ENCODE results near the gene LGALS9. TPM values are rescaled to one million over a fixed set of nuclear protein-coding genes. Genes with fewer than 3 reads are reported as not detected.

LGALS9 gene
- total RNA-seq, 1 experiment from 2014 or later, result 1.6 TPM

DNA sequence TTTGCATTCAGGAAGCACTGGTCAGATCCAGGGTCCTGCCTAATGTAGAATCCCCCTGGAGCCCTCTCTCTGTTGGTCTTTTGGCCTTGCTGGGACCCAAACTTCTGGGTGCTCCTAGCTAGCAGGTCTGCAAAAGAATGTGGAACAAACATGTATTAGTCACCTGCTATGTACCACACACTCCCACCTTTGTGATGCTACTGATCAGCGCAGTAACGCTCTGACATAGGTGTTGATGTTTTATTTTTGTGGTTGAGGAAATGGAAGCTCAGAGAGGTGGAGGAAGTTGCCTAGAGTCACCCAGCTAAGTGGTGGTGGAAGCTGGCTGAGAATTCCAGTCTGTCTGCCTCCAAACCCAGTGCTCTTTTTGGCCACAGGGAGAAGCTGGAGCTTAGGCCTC, 35.8 kb upstream of the LGALS9 start:
- ChIA-PET POLR2A (no interaction called here), CTCF (no interaction called here)

GRCh38 chr17:27596096-27596495, 34.9 kb upstream of the LGALS9 start:
- H3K36me3 ChIP-seq (ENCODE audit: control insufficient read depth, insufficient read depth, low read length), result no peaks in the 10 kb centered on the region
- POLR2A ChIA-PET, result no interaction called here
- CTCF ChIA-PET, result no interaction called here
- H3K27ac ChIP-seq (ENCODE audit: low read length), result no peak overlapping the region
- TF ChIP-seq TCF7L2 (IDR thresholded peaks at IDR 0.05; ENCODE audit: low read depth, low read length) (no peak), SIN3A (IDR thresholded peaks at IDR 0.05; ENCODE audit: borderline replicate concordance, insufficient read depth, low read depth, low read length) (no peak)
- TF ChIP-seq, protein P1, sequence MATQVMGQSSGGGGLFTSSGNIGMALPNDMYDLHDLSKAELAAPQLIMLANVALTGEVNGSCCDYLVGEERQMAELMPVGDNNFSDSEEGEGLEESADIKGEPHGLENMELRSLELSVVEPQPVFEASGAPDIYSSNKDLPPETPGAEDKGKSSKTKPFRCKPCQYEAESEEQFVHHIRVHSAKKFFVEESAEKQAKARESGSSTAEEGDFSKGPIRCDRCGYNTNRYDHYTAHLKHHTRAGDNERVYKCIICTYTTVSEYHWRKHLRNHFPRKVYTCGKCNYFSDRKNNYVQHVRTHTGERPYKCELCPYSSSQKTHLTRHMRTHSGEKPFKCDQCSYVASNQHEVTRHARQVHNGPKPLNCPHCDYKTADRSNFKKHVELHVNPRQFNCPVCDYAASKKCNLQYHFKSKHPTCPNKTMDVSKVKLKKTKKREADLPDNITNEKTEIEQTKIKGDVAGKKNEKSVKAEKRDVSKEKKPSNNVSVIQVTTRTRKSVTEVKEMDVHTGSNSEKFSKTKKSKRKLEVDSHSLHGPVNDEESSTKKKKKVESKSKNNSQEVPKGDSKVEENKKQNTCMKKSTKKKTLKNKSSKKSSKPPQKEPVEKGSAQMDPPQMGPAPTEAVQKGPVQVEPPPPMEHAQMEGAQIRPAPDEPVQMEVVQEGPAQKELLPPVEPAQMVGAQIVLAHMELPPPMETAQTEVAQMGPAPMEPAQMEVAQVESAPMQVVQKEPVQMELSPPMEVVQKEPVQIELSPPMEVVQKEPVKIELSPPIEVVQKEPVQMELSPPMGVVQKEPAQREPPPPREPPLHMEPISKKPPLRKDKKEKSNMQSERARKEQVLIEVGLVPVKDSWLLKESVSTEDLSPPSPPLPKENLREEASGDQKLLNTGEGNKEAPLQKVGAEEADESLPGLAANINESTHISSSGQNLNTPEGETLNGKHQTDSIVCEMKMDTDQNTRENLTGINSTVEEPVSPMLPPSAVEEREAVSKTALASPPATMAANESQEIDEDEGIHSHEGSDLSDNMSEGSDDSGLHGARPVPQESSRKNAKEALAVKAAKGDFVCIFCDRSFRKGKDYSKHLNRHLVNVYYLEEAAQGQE (IDR thresholded peaks at IDR 0.05; ENCODE audit: insufficient read depth in 1 of 2, low read depth in 2 of 2, low read length in 1 of 2), result no peak
- intact Hi-C loops (cut with micrococcal nuclease; ENCODE audit: unreplicated experiment) (loop anchor here (5.0 to 10.0 kb wide), 2 partner anchors 101 to 139 kb away; partner anchors contain the start of gene KSR1), in situ Hi-C loops (cut with HindIII; ENCODE audit: low pct_unique_long_range_greater_than_20kb, low sequenced_read_pairs) (no loop called here)
- no peaks in the 10 kb centered on the region for H3K4me1 ChIP-seq (ENCODE audit: control insufficient read depth, insufficient read depth, low read length)
- ATAC-seq (no peak), DNase-seq (ENCODE audit: low read depth, low spot score) (no peak)
- no TSS peak for BruUV-seq (replicated peaks)
- no peak overlapping the region for H3K4me3 ChIP-seq (ENCODE audit: low read depth in 2 of 2, low read length in 2 of 2)
- H3K27me3 ChIP-seq (ENCODE audit: control insufficient read depth, insufficient read depth, low read length), result no peaks in the 10 kb centered on the region
- H3K9me3 ChIP-seq (ENCODE audit: control insufficient read depth, insufficient read depth, low read depth, low read length), result no peaks in the 10 kb centered on the region

More for the DNA sequence above, 35.8 kb upstream of the LGALS9 start:
- H3K27me3 ChIP-seq (ENCODE audit: control insufficient read depth, insufficient read depth, low read length), result no peaks in the 10 kb centered on the region
- BruUV-seq (replicated peaks), result no TSS peak
- H3K27ac ChIP-seq (ENCODE audit: low read length), result no peak overlapping the region
- H3K4me1 ChIP-seq (ENCODE audit: control insufficient read depth, insufficient read depth, low read length), result no peaks in the 10 kb centered on the region
- no peaks in the 10 kb centered on the region for H3K36me3 ChIP-seq (ENCODE audit: control insufficient read depth, insufficient read depth, low read length)
- no peaks in the 10 kb centered on the region for H3K9me3 ChIP-seq (ENCODE audit: control insufficient read depth, insufficient read depth, low read depth, low read length)
- no peak overlapping the region for H3K4me3 ChIP-seq (ENCODE audit: low read depth in 2 of 2, low read length in 2 of 2)
- in situ Hi-C loops (cut with HindIII; ENCODE audit: low pct_unique_long_range_greater_than_20kb, low sequenced_read_pairs) (no loop called here), intact Hi-C loops (cut with micrococcal nuclease; ENCODE audit: unreplicated experiment) (loop anchor here (5.0 to 10.0 kb wide), 2 partner anchors 100 to 138 kb away; partner anchors contain the start of gene KSR1)
- TF ChIP-seq TCF7L2 (IDR thresholded peaks at IDR 0.05; ENCODE audit: low read depth, low read length) (no peak), POLR2AphosphoS5 (IDR thresholded peaks at IDR 0.05; ENCODE audit: low read depth, low read length) (no peak), SIN3A (IDR thresholded peaks at IDR 0.05; ENCODE audit: borderline replicate concordance, insufficient read depth, low read depth, low read length) (no peak), CTCF (IDR thresholded peaks at IDR 0.05) (no peak)
- TF ChIP-seq, protein P1 (IDR thresholded peaks at IDR 0.05; ENCODE audit: insufficient read depth in 1 of 2, low read depth in 2 of 2, low read length in 1 of 2), result no peak
- no peak for ATAC-seq
- DNase-seq (ENCODE audit: low read depth, low spot score), result no peak

All from Panc1 (cell line).